Measurements from ENCODE around the gene RAB17.

Gene RAB17

GRCh38 chr2:237576974-237577373, 13.6 kb downstream of the RAB17 start:
- no peak for DNase-seq

DNA sequence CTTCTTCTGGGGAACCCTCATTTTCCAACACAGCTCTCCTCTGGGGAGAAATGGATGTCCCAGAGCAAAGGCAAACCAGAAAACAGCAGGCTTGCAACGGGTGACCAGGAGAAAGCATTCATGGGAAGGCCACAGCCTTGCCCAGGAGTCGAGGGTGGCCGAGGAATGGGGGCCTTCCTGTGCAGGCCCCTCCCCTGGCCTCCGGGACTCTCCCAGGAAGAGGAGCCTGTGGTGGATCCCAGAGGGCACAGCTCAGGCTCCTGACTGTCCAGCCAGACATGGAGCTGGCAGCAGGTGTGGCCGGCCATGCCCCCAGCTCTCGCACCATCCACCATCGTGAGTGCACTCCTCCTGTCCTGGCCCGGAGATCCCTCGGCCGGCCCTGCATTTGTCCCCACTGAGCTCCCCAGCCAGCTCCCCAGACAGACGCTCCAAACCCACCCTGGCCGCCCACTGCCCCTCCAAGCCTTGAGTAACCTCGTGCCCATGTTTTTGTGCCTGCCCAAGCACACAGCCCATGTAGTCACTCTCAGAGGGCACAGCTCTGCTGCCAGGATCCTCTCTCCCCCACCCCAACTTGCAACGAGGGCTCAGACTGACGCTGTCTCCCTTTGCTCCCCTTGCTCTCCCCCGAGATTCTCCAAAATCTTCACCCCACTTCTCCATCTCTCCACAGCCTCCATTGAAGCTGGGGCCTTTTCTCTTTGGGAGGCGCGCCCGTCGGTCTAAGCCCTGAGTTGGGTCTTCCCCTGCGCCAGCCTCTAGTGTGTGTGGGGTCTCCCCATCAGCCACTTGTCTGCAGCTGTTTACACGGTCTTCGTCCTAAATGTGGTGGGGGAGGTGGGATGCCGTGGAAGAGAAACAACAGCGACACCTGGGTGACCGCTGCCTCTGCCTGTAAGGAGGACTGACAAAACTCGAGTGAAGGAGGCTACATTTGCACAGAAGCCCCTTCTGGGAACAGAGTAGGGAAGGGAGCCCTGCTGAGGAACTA, 14.4 kb downstream of the RAB17 start:
- DNase-seq, result no peak

GRCh38 chr2:237574894-237575868, 15.4 kb downstream of the RAB17 start:
- DNase-seq, result no peak

DNA sequence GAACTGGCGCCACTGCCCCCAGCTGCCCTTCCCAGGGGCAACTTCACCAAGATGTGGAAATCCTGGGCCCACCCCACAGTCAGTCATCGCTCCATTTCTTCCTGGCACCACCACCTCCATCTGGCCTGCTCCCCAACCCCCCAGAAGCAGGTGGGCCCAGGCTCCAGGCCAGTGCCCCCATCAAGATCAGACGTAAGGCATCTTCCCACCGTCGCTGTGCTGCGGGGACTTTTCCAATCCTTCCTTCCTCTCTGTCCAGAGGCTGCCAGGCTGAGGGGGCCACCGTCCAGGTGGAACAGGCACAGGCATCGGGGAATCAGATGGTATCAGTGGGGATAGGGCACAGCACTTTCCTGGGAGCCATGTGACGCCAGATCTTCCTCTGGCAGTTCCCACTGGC, 16.1 kb downstream of the RAB17 start:
- DNase-seq, result no peak

DNA sequence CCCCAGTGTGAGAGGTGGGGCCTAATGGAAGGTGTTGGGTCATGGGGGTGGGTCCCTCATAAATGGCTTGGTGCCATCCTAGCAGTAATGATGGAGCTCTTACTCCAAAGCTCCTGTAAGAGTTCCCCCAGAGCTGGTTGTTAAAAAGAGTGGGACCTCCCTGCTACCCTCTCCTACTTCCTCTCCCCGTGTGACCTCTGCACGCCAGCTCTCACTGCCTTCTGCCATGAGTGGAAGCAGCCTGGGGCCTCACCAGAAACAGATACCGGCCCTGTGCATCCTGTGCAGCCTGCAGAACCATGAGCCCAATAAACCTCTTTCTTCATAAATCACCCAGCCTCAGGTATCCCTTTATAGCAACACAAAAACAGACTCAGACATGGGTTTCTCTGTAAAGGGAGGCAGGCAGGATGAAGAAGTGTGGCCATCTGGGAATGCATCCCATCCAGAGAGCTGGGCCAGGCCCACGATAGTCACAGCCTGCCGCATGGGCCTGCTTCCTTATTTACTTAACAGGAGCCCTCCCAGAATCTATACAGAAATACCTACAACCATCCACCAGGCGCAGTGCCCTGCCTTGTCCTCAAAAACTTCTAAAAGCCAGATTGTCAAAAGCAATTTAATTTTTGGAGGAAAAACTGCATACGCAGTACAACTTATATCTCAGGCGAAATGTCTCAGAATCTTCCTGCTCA, 16.7 kb downstream of the RAB17 start:
- DNase-seq, result no peak

GRCh38 chr2:237572742-237573101, 17.8 kb downstream of the RAB17 start:
- no peak for DNase-seq

DNA sequence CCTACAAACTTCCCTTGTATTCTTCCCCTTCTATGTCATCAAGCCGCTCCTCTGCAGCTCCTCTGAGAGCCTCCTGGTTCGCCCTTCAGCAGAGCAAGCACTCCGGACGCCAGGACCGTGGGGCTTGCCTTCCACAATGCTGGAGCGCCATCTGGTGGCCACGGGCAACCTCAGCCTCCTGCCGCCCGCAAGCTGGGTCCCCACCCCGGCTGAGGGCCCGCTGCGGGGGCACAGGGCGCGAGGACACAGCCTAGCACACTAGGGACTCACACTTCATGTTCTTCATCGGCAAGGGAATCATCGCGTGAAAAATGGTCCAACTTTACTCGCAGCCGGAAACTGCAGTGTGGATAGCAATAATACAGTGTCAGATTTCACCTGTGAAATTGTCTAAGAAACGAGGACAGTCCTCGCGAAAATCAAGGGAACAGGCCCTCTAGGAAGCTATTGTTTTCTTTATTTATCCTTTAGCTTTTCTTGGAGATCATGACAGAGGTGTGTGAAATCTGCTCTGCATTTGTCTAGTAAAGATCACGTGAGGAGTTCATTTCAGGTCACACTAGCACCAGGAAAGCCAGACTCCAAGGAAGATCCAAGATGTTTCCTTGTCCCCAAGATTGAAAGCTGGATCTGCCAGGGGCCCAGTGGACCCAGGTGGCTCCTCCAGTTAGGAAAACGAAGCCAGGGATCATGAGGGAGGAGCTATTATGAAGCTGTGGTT, 18.4 kb downstream of the RAB17 start:
- DNase-seq, result peak; percentile 65 to 88

DNA sequence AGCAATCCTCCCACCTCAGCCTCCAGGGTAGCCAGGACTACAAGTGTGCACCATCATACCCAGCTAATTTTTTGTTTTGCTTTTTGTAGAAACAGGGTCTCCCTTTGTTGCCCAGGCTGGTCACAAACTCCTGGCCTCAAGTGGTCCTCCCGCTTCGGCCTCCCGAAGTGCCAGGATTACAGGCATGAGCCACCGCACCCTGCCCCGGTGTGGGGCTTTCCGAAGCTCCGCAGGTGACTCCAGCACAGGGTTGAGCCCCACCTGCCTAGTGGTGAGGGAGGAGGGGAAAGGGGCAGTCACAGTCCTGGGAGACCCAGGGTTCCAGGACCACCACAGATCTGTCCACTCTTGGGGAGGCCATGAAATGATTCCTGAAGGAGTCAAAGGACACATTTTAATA, 19.0 kb downstream of the RAB17 start:
- DNase-seq, result no peak

DNA sequence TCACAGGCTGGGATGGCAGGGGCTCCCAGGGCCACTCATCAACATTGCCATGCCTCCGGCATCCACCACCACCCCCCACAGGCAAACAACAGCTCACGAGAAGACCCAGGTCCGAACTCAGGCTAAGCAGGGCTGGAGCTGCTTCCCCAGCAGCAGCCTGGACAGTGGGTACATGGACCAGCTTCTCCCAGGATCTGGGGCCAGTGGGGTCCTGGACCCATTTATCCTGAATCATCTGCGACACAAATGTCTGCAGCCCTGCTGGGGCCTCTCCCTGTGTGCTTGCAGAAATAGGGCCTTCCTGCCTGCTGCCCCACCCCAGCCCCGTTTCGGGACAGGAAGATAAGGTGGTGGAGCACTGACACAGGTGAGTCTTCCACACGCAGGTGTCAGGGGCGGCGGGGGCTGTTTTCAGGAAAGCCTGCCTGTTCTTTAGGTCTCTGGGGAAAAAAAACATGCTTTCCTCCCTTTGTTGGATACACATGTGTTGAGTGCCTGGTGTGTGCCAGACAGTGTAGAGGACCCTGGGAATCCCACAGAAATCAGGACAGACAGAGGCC, 19.7 kb downstream of the RAB17 start:
- DNase-seq, result no peak

DNA sequence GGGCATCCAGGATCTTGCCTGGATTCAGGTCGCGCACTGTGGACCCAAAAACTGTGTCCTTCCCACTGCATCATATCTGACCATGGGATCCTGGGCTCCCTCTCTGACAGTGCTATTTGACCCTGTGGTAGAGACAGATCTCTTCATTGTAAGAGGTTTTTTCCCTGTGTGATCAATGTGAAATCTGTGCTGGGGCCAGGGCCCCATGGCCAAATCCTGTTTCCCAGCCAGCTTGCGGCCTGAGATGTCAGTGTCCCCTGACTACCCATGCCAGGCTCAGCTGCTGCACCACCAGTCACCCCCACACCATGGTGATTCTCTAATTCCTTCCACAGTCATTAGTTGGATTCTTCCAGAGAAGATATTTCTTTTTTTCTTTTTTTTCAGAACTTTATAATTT, 20.6 kb downstream of the RAB17 start:
- no peak for DNase-seq

- no peak for DNase-seq
Observed at GRCh38 chr2:237569041-237569440, 21.5 kb downstream of the RAB17 start.

DNA sequence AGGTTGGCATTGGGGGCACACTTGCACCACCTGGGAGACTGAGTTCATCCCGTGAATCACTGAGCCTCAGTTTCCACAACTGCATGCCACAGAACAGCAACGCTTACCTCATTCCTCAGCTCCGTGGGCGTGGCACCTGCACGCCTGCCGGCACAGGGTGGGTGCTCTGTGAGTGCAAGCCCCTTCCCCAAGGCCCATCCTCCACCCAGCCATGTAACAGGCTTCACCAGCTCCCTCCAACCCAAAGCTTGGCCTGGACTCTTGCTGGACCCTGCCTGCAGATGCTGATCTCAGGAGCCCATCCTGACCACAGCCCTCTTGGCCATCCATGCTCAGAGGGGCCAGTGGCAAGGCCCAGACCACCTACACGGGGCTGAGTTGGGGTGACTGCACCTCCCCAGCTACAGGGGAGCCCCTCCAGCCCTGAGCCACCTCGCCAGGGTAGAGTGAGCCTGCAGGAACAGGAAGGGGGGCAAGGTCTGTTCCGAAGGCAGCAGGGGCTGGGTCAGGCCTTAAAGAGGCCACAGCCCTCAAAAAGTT, 22.3 kb downstream of the RAB17 start:
- no peak for DNase-seq

DNA sequence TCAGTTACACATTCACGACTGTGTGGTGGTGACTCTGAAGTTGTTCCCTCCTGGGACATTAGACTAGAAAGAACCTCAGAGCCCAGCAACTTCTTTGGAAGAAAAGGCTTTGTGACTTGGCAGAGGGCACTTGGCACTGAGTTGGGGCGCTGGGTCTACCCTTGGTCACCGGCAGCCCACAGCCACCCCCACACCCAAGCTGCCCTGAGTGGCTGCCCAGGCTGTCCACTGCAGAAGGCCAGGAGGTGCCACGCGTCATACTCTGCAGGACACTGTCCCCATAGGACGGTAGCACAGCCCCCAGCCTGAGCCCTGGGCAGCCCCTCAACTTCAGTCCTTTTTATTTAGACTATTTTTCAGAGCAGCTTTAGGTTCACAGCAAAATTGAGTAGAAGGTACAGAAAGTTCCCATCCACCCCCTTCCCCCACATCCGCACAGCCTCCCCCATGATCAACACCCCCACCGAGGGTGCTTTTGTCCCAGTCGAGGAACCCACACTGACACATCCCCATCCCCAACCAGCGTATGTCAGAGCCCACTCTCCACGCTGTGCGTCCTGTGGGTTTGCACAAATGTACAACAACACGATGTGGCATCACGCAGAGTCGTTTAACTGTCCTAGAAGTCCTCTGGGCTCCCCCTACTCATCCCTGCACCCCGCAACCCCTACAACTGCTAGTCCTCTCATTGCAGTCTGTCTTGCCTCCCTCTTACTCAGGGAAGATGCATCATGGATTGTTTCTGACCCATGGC, 23.1 kb downstream of the RAB17 start:
- DNase-seq, result no peak

DNA sequence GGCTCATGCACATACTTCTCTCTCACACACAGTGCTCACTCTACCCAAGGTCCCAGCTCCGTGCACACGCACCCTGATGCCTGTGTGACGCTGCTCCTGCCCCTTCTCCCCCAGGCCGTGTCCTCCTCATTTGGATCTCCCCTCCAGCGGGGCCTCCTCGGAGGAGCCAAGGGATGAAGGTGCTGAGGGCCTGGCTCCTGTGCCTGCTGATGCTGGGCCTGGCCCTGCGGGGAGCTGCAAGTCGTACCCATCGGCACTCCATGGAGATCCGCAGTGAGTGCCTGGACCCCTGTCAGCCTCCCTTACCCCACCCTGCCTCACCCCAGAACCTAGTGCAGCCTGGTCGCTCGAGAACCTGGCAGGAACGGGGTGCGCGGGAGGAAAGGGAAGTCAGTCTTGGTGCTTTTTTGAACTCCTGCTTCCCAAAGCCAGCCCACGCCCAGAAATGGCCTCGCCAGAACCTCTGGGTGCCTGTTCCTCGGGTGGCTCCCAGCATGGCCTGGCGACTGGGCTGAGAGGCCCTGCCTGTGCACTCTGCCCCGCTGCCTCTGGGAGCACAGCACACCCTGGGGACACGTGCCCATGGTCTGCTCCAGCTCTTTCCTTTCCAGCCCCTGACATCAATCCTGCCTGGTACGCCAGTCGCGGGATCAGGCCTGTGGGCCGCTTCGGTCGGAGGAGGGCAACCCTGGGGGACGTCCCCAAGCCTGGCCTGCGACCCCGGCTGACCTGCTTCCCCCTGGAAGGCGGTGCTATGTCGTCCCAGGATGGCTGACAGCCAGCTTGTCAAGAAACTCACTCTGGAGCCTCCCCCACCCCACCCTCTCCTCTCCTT, 23.9 kb downstream of the RAB17 start, which contains the start of gene PRLH:
Gene PRLH, plus strand, starts transcription at position 174 of the 835 bp plus-strand sequence. Its CDS starts 0 bp downstream, at position 174.
- DNase-seq, result no peak

- no peak for DNase-seq
Observed at GRCh38 chr2:237565974-237566373, 24.6 kb downstream of the RAB17 start.

DNA sequence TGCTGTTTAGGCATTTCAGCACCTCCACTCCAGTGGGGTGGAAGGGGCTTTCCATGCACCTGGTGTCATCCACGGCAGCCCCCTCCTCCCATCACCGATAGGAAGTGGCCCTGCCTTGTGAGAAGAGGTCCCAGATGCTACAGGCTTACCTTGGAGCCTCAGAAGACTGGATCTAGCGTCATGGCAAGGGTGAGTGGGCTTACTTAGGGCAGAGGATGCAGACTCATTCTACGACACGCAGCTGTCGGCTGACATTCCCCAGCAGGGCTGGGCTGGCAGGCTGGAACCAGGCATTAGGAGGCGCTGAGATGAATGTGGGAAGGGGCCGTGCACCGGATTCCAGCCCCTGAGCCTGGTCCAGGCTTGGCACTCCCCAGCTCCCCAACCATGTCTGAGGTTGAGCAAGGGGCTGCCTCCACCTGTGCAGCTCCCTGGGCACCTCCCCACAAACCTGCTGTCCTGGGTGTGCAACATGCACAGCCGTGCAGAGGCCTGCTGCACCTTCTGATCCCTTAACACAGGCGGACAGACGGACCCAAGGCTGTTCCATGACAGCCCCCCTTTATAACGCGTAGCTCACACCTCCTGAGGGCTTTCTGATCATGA, 25.9 kb downstream of the RAB17 start:
- no peak for DNase-seq

- no peak for DNase-seq
Observed at GRCh38 chr2:237563816-237564215, 26.7 kb downstream of the RAB17 start.

DNA sequence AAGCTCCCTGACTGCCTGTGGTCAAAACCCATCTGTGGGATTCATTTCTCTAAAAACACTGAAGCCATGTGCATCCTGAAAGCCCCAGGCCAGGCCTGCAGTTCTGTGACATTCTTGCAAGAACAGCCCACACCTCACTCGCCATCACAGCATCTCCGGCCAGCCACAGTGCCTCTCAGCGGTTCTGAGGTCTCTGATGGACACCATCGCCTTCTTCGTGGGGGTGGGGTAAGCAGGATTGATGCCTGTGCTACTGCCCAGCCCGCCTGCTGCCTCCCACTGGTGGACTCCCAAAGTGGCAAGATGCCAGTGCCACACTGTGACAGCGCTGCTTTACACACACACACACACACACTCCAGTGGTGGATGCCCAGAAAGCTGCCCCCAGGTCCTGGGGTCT, 29.3 kb downstream of the RAB17 start:
- no peak for DNase-seq

GRCh38 chr2:237558961-237559641, 31.4 kb downstream of the RAB17 start:
- DNase-seq, result no peak

Measured in bone marrow (tissue), 2 donors.